Neural cell (in vitro differentiated cells): ENCODE results near the gene TBC1D23.

ENCODE experiments used
- CTCF ChIP-seq: fragments of 450-650 bp; IDR thresholded peaks from 2 replicates; pipeline ENCODE4 v1.5.1; 2014; ENCODE audit warnings: antibody characterized with exemption, mild to moderate bottlenecking, moderate library complexity; ENCODE audit not compliant: poor library complexity, severe bottlenecking
- EP300 ChIP-seq: fragments of 450-650 bp; conservative IDR thresholded peaks from 2 replicates; pipeline ENCODE4 v1.6.1; 2014; ENCODE audit warnings: antibody characterized with exemption, mild to moderate bottlenecking, moderate library complexity; ENCODE audit not compliant: poor library complexity, severe bottlenecking
- EZH2 ChIP-seq: fragments of 200-600, 300-800 bp; shearing (Covaris generic), sonication (generic); IDR thresholded peaks from 2 replicates; pipeline ENCODE4 v1.6.1; 2014; ENCODE audit warnings: antibody characterized with exemption, low read length, borderline replicate concordance, mild to moderate bottlenecking; ENCODE audit not compliant: insufficient read depth, poor library complexity, severe bottlenecking
- POLR2AphosphoS5 ChIP-seq: IDR thresholded peaks from 2 replicates; pipeline ENCODE4 v1.6.1; 2012
- RAD21 ChIP-seq: fragments of 450-650 bp; conservative IDR thresholded peaks from 2 replicates; pipeline ENCODE4 v1.6.1; 2014; ENCODE audit warnings: antibody characterized with exemption, mild to moderate bottlenecking, moderate library complexity
- REST ChIP-seq: IDR thresholded peaks from 2 replicates; pipeline ENCODE4 v1.6.1; 2012; ENCODE audit warnings: borderline replicate concordance
- SMC3 ChIP-seq: fragments of 450-650 bp; conservative IDR thresholded peaks from 2 replicates; pipeline ENCODE4 v1.6.1; 2014; ENCODE audit warnings: antibody characterized with exemption, mild to moderate bottlenecking, moderate library complexity; ENCODE audit not compliant: poor library complexity
- TAF1 ChIP-seq: IDR thresholded peaks from 2 replicates; pipeline ENCODE4 v1.6.1; 2012; ENCODE audit warnings: low read depth

DNA sequence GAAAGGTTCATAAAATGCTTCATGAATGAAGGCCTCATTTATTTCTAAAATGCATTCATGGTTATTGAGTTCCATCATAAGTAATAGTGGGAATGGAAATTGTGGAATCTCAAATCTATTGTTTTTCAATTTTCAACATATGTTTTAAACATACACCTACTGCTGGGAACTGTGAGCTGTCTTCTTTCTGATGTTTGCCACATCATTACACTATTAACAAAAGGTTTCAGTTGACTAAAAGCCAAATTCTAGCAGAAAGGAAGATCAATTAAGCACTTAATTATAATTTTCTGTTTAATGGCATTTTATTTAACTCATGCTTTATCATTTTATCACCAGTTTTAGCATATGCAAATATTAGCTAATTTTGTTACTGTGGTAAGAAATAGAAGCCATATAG, 13.8 kb upstream of the TBC1D23 start:
- TF ChIP-seq CTCF, result no peak
- no peak for TF ChIP-seq EP300
- TF ChIP-seq TAF1, result no peak
- no peak for TF ChIP-seq RAD21
- no peak for TF ChIP-seq POLR2AphosphoS5
- no peak for TF ChIP-seq EZH2
- no peak for TF ChIP-seq REST
- no peak for TF ChIP-seq SMC3
